HG03060 (cell line): ENCODE data around the gene FOXA3.
A peak's percentile ranks its signal among the peaks of the same experiment; 100 is the strongest.
"Not testable (repeated sequence)": the region's sequence is repeated elsewhere in the genome, so short reads cannot be mapped to it uniquely, and the experiment has no call there.

Experiments
- ATAC-seq: cut with Tn5 transposase; IDR thresholded peaks from one replicate; pipeline ENCODE4 v1.9.1; 2021; ENCODE audit warnings: low read depth, moderate number of reproducible peaks; ENCODE audit not compliant: unreplicated experiment

Gene FOXA3

GRCh38 chr19:45827459-45828093, 36.5 kb upstream of the FOXA3 start:
- ATAC-seq: no peak

- ATAC-seq: no peak
These were observed 35.6 kb upstream of the FOXA3 start for GRCh38 chr19:45828523-45828922.

GRCh38 chr19:45828945-45829344, 35.2 kb upstream of the FOXA3 start:
- no peak for ATAC-seq

- ATAC-seq: no peak
These were observed 29.2 kb upstream of the FOXA3 start for GRCh38 chr19:45834970-45835369.

GRCh38 chr19:45842198-45842597, 21.9 kb upstream of the FOXA3 start:
- no peak for ATAC-seq

GRCh38 chr19:45847663-45848062, 16.5 kb upstream of the FOXA3 start:
- no peak for ATAC-seq

GRCh38 chr19:45848922-45849321, 15.2 kb upstream of the FOXA3 start:
- no peak for ATAC-seq

- ATAC-seq: no peak
These were observed 11.9 kb upstream of the FOXA3 start for GRCh38 chr19:45852145-45852750.

- ATAC-seq: no peak
These were observed 11.1 kb upstream of the FOXA3 start for GRCh38 chr19:45852983-45853382.

GRCh38 chr19:45854167-45854778, 9.9 kb upstream of the FOXA3 start:
- ATAC-seq: no peak

GRCh38 chr19:45860359-45861259, 3.5 kb upstream of the FOXA3 start:
- no peak for ATAC-seq

GRCh38 chr19:45862271-45862563, 1.9 kb upstream of the FOXA3 start:
- no peak for ATAC-seq

GRCh38 chr19:45862564-45863334, 1.4 kb upstream of the FOXA3 start, which contains the start of gene SYMPK:
SYMPK (minus strand) TSS chr19:45863147; CDS start chr19:45854495, 8,652 bp downstream.
- peak; percentile 90 for ATAC-seq

- no peak for ATAC-seq
These were observed 739 bp upstream of the FOXA3 start for GRCh38 chr19:45863335-45863839.

- no peak for ATAC-seq
These were observed 530 bp downstream of the FOXA3 start for GRCh38 chr19:45864629-45865082.

- ATAC-seq: no peak
These were observed 1.3 kb downstream of the FOXA3 start for GRCh38 chr19:45865269-45865948.

- no peak for ATAC-seq
These were observed 2.5 kb downstream of the FOXA3 start for GRCh38 chr19:45866400-45867176.

GRCh38 chr19:45867241-45867640, 3.1 kb downstream of the FOXA3 start:
- not testable (repeated sequence) for ATAC-seq

GRCh38 chr19:45870798-45871197, 6.7 kb downstream of the FOXA3 start:
- ATAC-seq: no peak
